Aorta (tissue), 5 donors: ENCODE results near the gene EIF2B2. TPM values are rescaled to one million over a fixed set of nuclear protein-coding genes. Genes with fewer than 3 reads are reported as not detected.
"Not testable (repeated sequence)": the region's sequence is repeated elsewhere in the genome, so short reads cannot be mapped to it uniquely, and the experiment has no call there.

Experiments used
- ATAC-seq: fragments of 200-7000 bp; cut with Tn5 transposase; one replicate; pipeline ENCODE4 v1.9.1; 2022; ENCODE audit warnings: moderate library complexity; ENCODE audit not compliant: low FRiP score
- DNase-seq, 2 donors: peaks; one replicate each; pipeline ENCODE4 v3.0.0-alpha.2; 2020
- H3K27ac ChIP-seq, 2 donors: one replicate each; pipeline ENCODE4 v1.5.1; 2013; ENCODE audit warnings: low read length in 2 of 2, mild to moderate bottlenecking in 2 of 2, moderate library complexity in 2 of 2, control low read depth in 1 of 2, inconsistent platforms in 1 of 2, low read depth in 1 of 2
- H3K27me3 ChIP-seq, 2 donors: one replicate each; pipeline ENCODE4 v1.6.1; 2013; ENCODE audit warnings: control low read depth in 1 of 2, low read length in 1 of 2, mild to moderate bottlenecking in 1 of 2, moderate library complexity in 1 of 2; ENCODE audit not compliant: insufficient read depth in 2 of 2, control insufficient read depth in 1 of 2
- H3K36me3 ChIP-seq, 2 donors: one replicate each; pipeline ENCODE4 v1.6.1; 2013; ENCODE audit warnings: control low read depth in 1 of 2, low read length in 1 of 2, mild to moderate bottlenecking in 1 of 2; ENCODE audit not compliant: insufficient read depth in 2 of 2, control insufficient read depth in 1 of 2
- H3K4me1 ChIP-seq, 2 donors: one replicate each; pipeline ENCODE4 v1.6.1; 2013; ENCODE audit warnings: low read length in 2 of 2, control low read depth in 1 of 2, mild to moderate bottlenecking in 1 of 2, moderate library complexity in 1 of 2; ENCODE audit not compliant: insufficient read depth in 2 of 2, control insufficient read depth in 1 of 2
- H3K4me3 ChIP-seq, 2 donors: one replicate each; pipeline ENCODE4 v1.5.1; 2013; ENCODE audit warnings: low read length in 2 of 2, control low read depth in 1 of 2, mild to moderate bottlenecking in 1 of 2
- H3K9me3 ChIP-seq: one replicate; pipeline ENCODE4 v1.6.1; 2013; ENCODE audit warnings: mild to moderate bottlenecking, low read length; ENCODE audit not compliant: control insufficient read depth
- WGBS, 2 donors: extraction: QIAGEN DNeasy Blood & Tissue Kit; methylation state at CpG; one replicate each; pipeline ENCODE4 v1.1.7; 2013; 5-methylcytosine and 5-hydroxymethylcytosine counted together
- intact Hi-C, 2 donors: fragments of 100-400 bp; cut with DNase I; formaldehyde crosslinking; loops; one replicate each; pipeline versions ENCODE4 v1.14.2 to v1.15.0; 2022
- polyA plus RNA-seq, 2 donors: library from polyadenylated mRNA; stranded (reverse); fragments of 200-250 nt; gene quantifications; one replicate each; pipeline ENCODE4 v1.2.3, GENCODE V29; 2013
- total RNA-seq, 2 donors: library from RNA; stranded (reverse); fragmentation: NEBNext Ultra II Directional; extraction: Animal tissue kit (Norgen Biotek cat#: 25700); gene quantifications; one replicate each; pipeline ENCODE4 v1.2.1, GENCODE V29; 2021
- donor health status: healthy with polysubstance abuse.
- donor health status: Bipolar disorder and iron deficiency.
- donor health status: DM: no; HTN: no; CAD: no.
- donor health status: DM: no; HTN: no; CAD: no.
- donor health status: DM: yes; HTN: yes; CAD: no.

Gene EIF2B2
- total and polyA plus RNA-seq, 4 donors, result 9.5 to 39.8 (median 36.1) TPM

DNA sequence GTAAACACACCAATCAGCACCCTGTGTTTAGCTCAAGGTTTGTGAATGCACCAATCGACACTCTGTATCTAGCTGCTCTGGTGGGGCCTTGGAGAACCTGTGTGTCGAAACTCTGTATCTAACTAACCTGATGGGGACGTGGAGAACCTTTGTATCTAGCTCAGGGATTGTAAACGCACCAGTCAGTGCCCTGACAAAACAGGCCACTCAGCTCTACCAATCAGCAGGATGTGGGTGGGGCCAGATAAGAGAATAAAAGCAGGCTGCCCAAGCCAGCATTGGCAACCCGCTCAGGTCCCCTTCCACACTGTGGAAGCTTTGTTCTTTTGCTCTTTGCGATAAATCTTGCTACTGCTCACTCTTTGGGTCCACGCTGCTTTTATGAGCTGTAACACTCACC lies 6.9 kb upstream of the EIF2B2 start:
- ATAC-seq, DNase-seq, H3K27ac ChIP-seq, intact Hi-C loops, H3K36me3 ChIP-seq, H3K4me1 ChIP-seq, H3K27me3 ChIP-seq, H3K4me3 ChIP-seq, H3K9me3 ChIP-seq: not testable (repeated sequence)
- WGBS, 2 donors, result 93 to 95% methylated on average over 5 to 7 of the region's 7 CpGs

- WGBS, 2 donors, result 90 to 92% methylated on average over 2 of the region's 2 CpGs
- H3K4me3 ChIP-seq, result no peak overlapping the region
- DNase-seq (no peak), ATAC-seq (no peak)
- H3K27me3 ChIP-seq, result no peaks in the 10 kb centered on the region
- no peak overlapping the region for H3K27ac ChIP-seq
- no peaks in the 10 kb centered on the region for H3K9me3 ChIP-seq
- H3K36me3 ChIP-seq, result peaks cover 0 to 3% of the 10 kb centered on the region in 2 donors
- peaks cover 0 to 4% of the 10 kb centered on the region in 2 donors for H3K4me1 ChIP-seq
- intact Hi-C loops, result no loop called here
Observed at GRCh38 chr14:75001261-75001660, 1.5 kb upstream of the EIF2B2 start.

- Histone ChIP-seq H3K27ac (peak overlapping the region in 1 of 2 donors; percentile 70), H3K36me3 (peaks cover 2 to 3% of the 10 kb centered on the region in 2 donors), H3K4me3 (peak overlapping the region in 1 of 2 donors; percentile 75), H3K27me3 (no peaks in the 10 kb centered on the region), H3K4me1 (peaks cover 0 to 4% of the 10 kb centered on the region in 2 donors), H3K9me3 (no peaks in the 10 kb centered on the region)
- intact Hi-C loops, result no loop called here
- no peak for ATAC-seq
- WGBS, 2 donors, result 97 to 99% methylated on average over 1 of the region's 1 CpG
- no peak for DNase-seq
Observed at GRCh38 chr14:75001899-75002298, 822 bp upstream of the EIF2B2 start.

- H3K4me1 ChIP-seq, result peaks cover 0 to 4% of the 10 kb centered on the region in 2 donors
- H3K27me3 ChIP-seq, result no peaks in the 10 kb centered on the region
- intact Hi-C loops, result no loop called here
- H3K4me3 ChIP-seq, result peak overlapping the region; percentile 64 to 69
- H3K9me3 ChIP-seq, result no peaks in the 10 kb centered on the region
- H3K27ac ChIP-seq, result peak overlapping the region in 1 of 2 donors; percentile 29
- DNase-seq (no peak), ATAC-seq (peak; percentile 35)
- peaks cover 2 to 9% of the 10 kb centered on the region in 2 donors for H3K36me3 ChIP-seq
- WGBS, 2 donors, result 8% methylated on average over 18 of the region's 18 CpGs
Observed at GRCh38 chr14:75003250-75004027, 718 bp downstream of the EIF2B2 start.

- Histone ChIP-seq H3K4me3 (no peak overlapping the region), H3K9me3 (no peaks in the 10 kb centered on the region), H3K36me3 (peaks cover 4 to 14% of the 10 kb centered on the region in 2 donors), H3K4me1 (peaks cover 0 to 4% of the 10 kb centered on the region in 2 donors), H3K27ac (no peak overlapping the region), H3K27me3 (no peaks in the 10 kb centered on the region)
- DNase-seq, result no peak
- intact Hi-C loops, result no loop called here
- ATAC-seq, result no peak
- 90 to 91% methylated on average over 3 of the region's 3 CpGs for WGBS, 2 donors
Observed at GRCh38 chr14:75005357-75005756, 2.6 kb downstream of the EIF2B2 start.

DNA sequence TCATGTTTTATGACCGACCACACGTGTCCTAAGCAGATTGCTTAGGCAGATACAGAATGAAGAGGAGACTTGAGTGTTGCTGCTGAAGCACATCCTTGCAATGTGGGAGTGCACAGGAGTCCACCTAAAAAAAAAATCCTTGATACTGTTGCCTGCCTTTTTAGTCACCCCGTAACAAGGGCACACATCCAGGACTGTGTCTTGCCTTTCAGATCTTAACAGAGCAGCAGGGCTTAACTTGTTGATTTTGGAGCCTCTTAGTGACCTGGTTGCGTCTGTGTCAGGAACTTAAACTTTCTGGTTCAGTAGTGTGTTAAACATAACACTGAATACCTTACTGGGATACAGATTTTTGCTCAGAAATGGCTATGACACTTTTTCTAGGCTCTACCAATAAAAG lies 6.5 kb downstream of the EIF2B2 start:
- Histone ChIP-seq H3K36me3 (peaks cover 4 to 15% of the 10 kb centered on the region in 2 donors), H3K27ac (no peak overlapping the region), H3K27me3 (no peaks in the 10 kb centered on the region), H3K4me3 (no peak overlapping the region), H3K9me3 (no peaks in the 10 kb centered on the region), H3K4me1 (peaks cover 0 to 12% of the 10 kb centered on the region in 2 donors)
- DNase-seq (no peak), ATAC-seq (no peak)
- WGBS, 2 donors, result 48 to 51% methylated on average over 4 of the region's 4 CpGs
- intact Hi-C loops, result no loop called here

GRCh38 chr14:75010472-75011093 lies 7.9 kb downstream of the EIF2B2 start:
- no peak overlapping the region for H3K4me3 ChIP-seq
- DNase-seq (no peak), ATAC-seq (no peak)
- H3K27ac ChIP-seq, result no peak overlapping the region
- H3K9me3 ChIP-seq, result no peaks in the 10 kb centered on the region
- no peaks in the 10 kb centered on the region for H3K27me3 ChIP-seq
- intact Hi-C loops, result loop anchor here (5.0 kb wide), 3 partner anchors 42 to 63 kb away; partner anchors contain the start of genes MLH3 (in 1 of the 2) and ZC2HC1C (in 1 of the 2)
- H3K4me1 ChIP-seq, result peaks cover 0 to 10% of the 10 kb centered on the region in 2 donors
- peaks cover 4 to 14% of the 10 kb centered on the region in 2 donors for H3K36me3 ChIP-seq
- 94 to 98% methylated on average over 4 of the region's 4 CpGs for WGBS, 2 donors

GRCh38 chr14:75011356-75011994 lies 8.8 kb downstream of the EIF2B2 start:
- ATAC-seq (peak; percentile 70), DNase-seq (no peak)
- Histone ChIP-seq H3K36me3 (peaks cover 4 to 11% of the 10 kb centered on the region in 2 donors), H3K4me1 (peaks cover 0 to 10% of the 10 kb centered on the region in 2 donors), H3K27me3 (no peaks in the 10 kb centered on the region), H3K4me3 (no peak overlapping the region), H3K27ac (peak overlapping the region; percentile 69 to 87), H3K9me3 (no peaks in the 10 kb centered on the region)
- intact Hi-C loops, result loop anchor here (5.0 kb wide), 3 partner anchors 41 to 64 kb away; partner anchors contain the start of genes MLH3 (in 1 of the 2) and ZC2HC1C (in 1 of the 2)
- WGBS, 2 donors, result 11 to 13% methylated on average over 4 of the region's 4 CpGs
